Fibroblast of pulmonary artery (primary cell): ENCODE data around the gene JMY.

Experiments used
- DNase-seq: peaks from one replicate; pipeline ENCODE4 v3.0.0-alpha.2; 2010; ENCODE audit warnings: low read depth
- H3K4me3 ChIP-seq: replicated peaks from 2 replicates; pipeline ENCODE4 v1.5.1; 2011; ENCODE audit warnings: low read depth, mild to moderate bottlenecking, control low read depth, low read length, moderate library complexity
- TF ChIP-seq, protein P1 (sequence below): IDR thresholded peaks from 2 replicates; pipeline ENCODE4 v1.5.1; 2011; ENCODE audit warnings: mild to moderate bottlenecking, control low read depth, low read length, inconsistent platforms; ENCODE audit errors: missing control alignments

The JMY gene

DNA sequence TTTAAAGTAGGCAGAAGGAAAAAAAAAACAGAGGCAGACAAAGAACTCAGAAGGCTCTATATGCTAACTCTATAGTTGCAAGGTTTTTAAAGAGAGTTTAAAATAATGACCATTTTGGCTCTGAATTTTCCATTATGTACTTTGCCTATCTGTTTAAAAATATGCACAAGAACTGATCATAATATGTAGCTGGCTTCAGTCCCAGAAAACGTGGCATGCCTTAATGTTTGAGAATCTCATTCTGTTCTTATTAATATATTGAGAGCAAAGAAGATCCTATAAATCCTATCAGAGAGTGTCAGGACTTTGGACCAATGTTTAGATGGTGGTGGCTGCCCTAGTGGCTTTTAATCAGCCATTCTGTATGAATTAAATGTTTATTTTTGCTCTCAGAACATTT, 121.5 kb downstream of the JMY start:
- TF ChIP-seq, protein P1, sequence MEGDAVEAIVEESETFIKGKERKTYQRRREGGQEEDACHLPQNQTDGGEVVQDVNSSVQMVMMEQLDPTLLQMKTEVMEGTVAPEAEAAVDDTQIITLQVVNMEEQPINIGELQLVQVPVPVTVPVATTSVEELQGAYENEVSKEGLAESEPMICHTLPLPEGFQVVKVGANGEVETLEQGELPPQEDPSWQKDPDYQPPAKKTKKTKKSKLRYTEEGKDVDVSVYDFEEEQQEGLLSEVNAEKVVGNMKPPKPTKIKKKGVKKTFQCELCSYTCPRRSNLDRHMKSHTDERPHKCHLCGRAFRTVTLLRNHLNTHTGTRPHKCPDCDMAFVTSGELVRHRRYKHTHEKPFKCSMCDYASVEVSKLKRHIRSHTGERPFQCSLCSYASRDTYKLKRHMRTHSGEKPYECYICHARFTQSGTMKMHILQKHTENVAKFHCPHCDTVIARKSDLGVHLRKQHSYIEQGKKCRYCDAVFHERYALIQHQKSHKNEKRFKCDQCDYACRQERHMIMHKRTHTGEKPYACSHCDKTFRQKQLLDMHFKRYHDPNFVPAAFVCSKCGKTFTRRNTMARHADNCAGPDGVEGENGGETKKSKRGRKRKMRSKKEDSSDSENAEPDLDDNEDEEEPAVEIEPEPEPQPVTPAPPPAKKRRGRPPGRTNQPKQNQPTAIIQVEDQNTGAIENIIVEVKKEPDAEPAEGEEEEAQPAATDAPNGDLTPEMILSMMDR: no peak

More for the DNA sequence above, 121.5 kb downstream of the JMY start:
- DNase-seq: peak; percentile 22
- no peak overlapping the region for H3K4me3 ChIP-seq
